ENCODE results near the gene LYRM9. TPM values are rescaled to one million over a fixed set of nuclear protein-coding genes. Genes with fewer than 3 reads are reported as not detected.

The LYRM9 gene
- total and polyA plus RNA-seq, 9 of the 15 experiments (the other 6 are each of a cell fraction or from before 2014, with no cell fraction given), result 0.98 to 4.7 (median 1.8) TPM

DNA sequence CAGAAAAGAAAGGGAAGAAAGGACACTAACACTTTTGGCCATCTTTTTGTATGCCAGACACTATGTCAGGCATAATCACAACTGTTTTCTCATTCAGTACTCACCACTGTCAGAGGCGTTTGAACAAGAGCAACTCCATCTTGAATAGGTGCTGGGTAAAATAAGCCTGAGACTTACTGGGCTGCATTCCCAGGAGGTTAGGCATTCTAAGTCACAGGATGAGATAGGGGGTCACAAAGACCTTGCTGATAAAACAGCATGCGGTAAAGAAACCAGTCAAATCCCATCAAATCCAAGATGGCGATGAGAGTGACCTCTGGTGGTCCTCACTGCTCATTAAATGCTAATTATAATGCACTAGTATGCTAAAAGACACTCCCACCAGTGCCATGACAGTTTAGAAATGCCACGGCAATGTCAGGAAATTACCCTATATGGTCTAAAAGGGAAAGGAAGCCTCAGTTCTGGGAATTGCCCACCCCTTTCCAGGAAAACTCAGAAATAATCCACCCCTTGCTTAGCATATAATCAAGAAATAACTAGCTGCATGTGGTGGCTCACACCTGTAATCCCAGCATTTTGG lies 14.9 kb upstream of the LYRM9 start (continued):
- TF ChIP-seq, protein P1, sequence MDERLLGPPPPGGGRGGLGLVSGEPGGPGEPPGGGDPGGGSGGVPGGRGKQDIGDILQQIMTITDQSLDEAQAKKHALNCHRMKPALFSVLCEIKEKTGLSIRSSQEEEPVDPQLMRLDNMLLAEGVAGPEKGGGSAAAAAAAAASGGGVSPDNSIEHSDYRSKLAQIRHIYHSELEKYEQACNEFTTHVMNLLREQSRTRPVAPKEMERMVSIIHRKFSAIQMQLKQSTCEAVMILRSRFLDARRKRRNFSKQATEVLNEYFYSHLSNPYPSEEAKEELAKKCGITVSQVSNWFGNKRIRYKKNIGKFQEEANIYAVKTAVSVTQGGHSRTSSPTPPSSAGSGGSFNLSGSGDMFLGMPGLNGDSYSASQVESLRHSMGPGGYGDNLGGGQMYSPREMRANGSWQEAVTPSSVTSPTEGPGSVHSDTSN (CRISPR knock-in tag; IDR thresholded peaks at IDR 0.05; ENCODE audit: low read depth), result no peak
- TF ChIP-seq, protein P1 (tag; conservative IDR thresholded peaks at IDR 0.05; ENCODE audit: low read depth), result peak; percentile 77
- TF ChIP-seq, protein P2, sequence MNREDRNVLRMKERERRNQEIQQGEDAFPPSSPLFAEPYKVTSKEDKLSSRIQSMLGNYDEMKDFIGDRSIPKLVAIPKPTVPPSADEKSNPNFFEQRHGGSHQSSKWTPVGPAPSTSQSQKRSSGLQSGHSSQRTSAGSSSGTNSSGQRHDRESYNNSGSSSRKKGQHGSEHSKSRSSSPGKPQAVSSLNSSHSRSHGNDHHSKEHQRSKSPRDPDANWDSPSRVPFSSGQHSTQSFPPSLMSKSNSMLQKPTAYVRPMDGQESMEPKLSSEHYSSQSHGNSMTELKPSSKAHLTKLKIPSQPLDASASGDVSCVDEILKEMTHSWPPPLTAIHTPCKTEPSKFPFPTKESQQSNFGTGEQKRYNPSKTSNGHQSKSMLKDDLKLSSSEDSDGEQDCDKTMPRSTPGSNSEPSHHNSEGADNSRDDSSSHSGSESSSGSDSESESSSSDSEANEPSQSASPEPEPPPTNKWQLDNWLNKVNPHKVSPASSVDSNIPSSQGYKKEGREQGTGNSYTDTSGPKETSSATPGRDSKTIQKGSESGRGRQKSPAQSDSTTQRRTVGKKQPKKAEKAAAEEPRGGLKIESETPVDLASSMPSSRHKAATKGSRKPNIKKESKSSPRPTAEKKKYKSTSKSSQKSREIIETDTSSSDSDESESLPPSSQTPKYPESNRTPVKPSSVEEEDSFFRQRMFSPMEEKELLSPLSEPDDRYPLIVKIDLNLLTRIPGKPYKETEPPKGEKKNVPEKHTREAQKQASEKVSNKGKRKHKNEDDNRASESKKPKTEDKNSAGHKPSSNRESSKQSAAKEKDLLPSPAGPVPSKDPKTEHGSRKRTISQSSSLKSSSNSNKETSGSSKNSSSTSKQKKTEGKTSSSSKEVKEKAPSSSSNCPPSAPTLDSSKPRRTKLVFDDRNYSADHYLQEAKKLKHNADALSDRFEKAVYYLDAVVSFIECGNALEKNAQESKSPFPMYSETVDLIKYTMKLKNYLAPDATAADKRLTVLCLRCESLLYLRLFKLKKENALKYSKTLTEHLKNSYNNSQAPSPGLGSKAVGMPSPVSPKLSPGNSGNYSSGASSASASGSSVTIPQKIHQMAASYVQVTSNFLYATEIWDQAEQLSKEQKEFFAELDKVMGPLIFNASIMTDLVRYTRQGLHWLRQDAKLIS (CRISPR knock-in tag; IDR thresholded peaks at IDR 0.05), result no peak
- no peak for TF ChIP-seq SMARCC2 (IDR thresholded peaks at IDR 0.05; ENCODE audit: low read depth)
- no peak for TF ChIP-seq ILF3 (IDR thresholded peaks at IDR 0.05; ENCODE audit: borderline replicate concordance)
- peak; percentile 85; the same call in 1 of the 2 replicates for TF ChIP-seq HOXB6 (CRISPR knock-in tag; IDR thresholded peaks at IDR 0.05; ENCODE audit: borderline replicate concordance)
- TF ChIP-seq SMARCA4 (IDR thresholded peaks at IDR 0.05), result no peak
- TF ChIP-seq PTTG1 (tag; IDR thresholded peaks at IDR 0.05; ENCODE audit: low read depth), result peak; percentile 98
- TF ChIP-seq MAZ (CRISPR knock-in tag; conservative IDR thresholded peaks at IDR 0.05 in 1 of 2, IDR thresholded peaks at IDR 0.05 in 1 of 2), result peak in 1 of 2 experiments; percentile 85; a peak in 2 of 4 replicates
- TF ChIP-seq, protein P3, sequence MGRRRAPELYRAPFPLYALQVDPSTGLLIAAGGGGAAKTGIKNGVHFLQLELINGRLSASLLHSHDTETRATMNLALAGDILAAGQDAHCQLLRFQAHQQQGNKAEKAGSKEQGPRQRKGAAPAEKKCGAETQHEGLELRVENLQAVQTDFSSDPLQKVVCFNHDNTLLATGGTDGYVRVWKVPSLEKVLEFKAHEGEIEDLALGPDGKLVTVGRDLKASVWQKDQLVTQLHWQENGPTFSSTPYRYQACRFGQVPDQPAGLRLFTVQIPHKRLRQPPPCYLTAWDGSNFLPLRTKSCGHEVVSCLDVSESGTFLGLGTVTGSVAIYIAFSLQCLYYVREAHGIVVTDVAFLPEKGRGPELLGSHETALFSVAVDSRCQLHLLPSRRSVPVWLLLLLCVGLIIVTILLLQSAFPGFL (CRISPR knock-in tag; IDR thresholded peaks at IDR 0.05), result no peak
- TF ChIP-seq, protein P4, sequence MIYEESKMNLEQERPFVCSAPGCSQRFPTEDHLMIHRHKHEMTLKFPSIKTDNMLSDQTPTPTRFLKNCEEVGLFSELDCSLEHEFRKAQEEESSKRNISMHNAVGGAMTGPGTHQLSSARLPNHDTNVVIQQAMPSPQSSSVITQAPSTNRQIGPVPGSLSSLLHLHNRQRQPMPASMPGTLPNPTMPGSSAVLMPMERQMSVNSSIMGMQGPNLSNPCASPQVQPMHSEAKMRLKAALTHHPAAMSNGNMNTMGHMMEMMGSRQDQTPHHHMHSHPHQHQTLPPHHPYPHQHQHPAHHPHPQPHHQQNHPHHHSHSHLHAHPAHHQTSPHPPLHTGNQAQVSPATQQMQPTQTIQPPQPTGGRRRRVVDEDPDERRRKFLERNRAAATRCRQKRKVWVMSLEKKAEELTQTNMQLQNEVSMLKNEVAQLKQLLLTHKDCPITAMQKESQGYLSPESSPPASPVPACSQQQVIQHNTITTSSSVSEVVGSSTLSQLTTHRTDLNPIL (CRISPR knock-in tag; IDR thresholded peaks at IDR 0.05), result peak; percentile 81
- no peak for TF ChIP-seq ZC3H11A (IDR thresholded peaks at IDR 0.05; ENCODE audit: low read depth, low read length)
- TF ChIP-seq, protein P5, sequence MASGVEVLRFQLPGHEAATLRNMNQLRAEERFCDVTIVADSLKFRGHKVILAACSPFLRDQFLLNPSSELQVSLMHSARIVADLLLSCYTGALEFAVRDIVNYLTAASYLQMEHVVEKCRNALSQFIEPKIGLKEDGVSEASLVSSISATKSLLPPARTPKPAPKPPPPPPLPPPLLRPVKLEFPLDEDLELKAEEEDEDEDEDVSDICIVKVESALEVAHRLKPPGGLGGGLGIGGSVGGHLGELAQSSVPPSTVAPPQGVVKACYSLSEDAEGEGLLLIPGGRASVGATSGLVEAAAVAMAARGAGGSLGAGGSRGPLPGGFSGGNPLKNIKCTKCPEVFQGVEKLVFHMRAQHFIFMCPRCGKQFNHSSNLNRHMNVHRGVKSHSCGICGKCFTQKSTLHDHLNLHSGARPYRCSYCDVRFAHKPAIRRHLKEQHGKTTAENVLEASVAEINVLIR (CRISPR knock-in tag; IDR thresholded peaks at IDR 0.05), result peak; percentile 74
- no peak for TF ChIP-seq ARHGAP35 (IDR thresholded peaks at IDR 0.05; ENCODE audit: partially characterized antibody)
- TF ChIP-seq ZSCAN29 (IDR thresholded peaks at IDR 0.05), result no peak
- TF ChIP-seq FUS (optimal IDR thresholded peaks at IDR 0.05; ENCODE audit: low read depth, low read length), result no peak
- TF ChIP-seq HNRNPLL (IDR thresholded peaks at IDR 0.05; ENCODE audit: low read depth, low read length, poor library complexity, severe bottlenecking), result no peak
- TF ChIP-seq TBP (optimal IDR thresholded peaks at IDR 0.05; ENCODE audit: low read depth, low read length), result no peak

Data from K562 (cell line).